ENCODE measurements around the gene SETDB2. TPM values are rescaled to one million over a fixed set of nuclear protein-coding genes. Genes with fewer than 3 reads are reported as not detected.

SETDB2 gene
- total RNA-seq, 2 donors from 2014 or later, result 9.0 to 17.6 TPM

- no peaks in the 10 kb centered on the region for H3K4me1 ChIP-seq (replicated peaks)
- no peak for DNase-seq (ENCODE audit: low spot score)
- H3K27me3 ChIP-seq (replicated peaks; ENCODE audit: insufficient read depth), result no peaks in the 10 kb centered on the region
- TF ChIP-seq POLR2A (IDR thresholded peaks at IDR 0.05), result no peak
- no peak for TF ChIP-seq CTCF (IDR thresholded peaks at IDR 0.05)
- no peak for TF ChIP-seq POLR2AphosphoS5 (IDR thresholded peaks at IDR 0.05)
- H3K36me3 ChIP-seq, result no peaks in the 10 kb centered on the region
- no peaks in the 10 kb centered on the region for H3K9me3 ChIP-seq
- H3K27ac ChIP-seq, result no peak overlapping the region
- 94% methylated on average over 3 of the region's 3 CpGs for whole genome bisulfite sequencing
- no peak overlapping the region for H3K4me3 ChIP-seq
- intact Hi-C loops (cut with DNase I), result no loop called here
These were observed 99.6 kb downstream of the SETDB2 start for GRCh38 chr13:49543656-49544055.

Other genes with a start within 250 kb of the SETDB2 start
- under 1 TPM in 1 of 2 donors, not detected in 1; 0.45 TPM for gene MLNR, start 223.9 kb upstream of the SETDB2 start, total RNA-seq
- 1 to 10 TPM; 2.0 to 6.1 TPM for gene CDADC1, start 196.3 kb upstream of the SETDB2 start, total RNA-seq
- gene CAB39L, start 210 bp upstream of the SETDB2 start, total RNA-seq, result 10 to 100 TPM; 43.9 to 96.5 TPM
- 10 to 100 TPM; 28.5 to 29.5 TPM for gene PHF11, start 51.7 kb downstream of the SETDB2 start, total RNA-seq
- 10 to 100 TPM; 15.7 to 29.4 TPM for gene RCBTB1, start 141.3 kb downstream of the SETDB2 start, total RNA-seq
- under 1 TPM; 0.05 to 0.40 TPM for gene ARL11, start 184.2 kb downstream of the SETDB2 start, total RNA-seq
- 100 to 1,000 TPM in 1 of 2 donors, 10 to 100 TPM in 1; 95.4 to 114 TPM for gene EBPL, start 247.2 kb downstream of the SETDB2 start, total RNA-seq

Data from prostate gland (tissue), 2 donors.